Breast epithelium (tissue), 3 donors: ENCODE data around the gene SDR9C7.

Experiments used
- POLR2A ChIP-seq: fragments of 450-650 bp; IDR thresholded peaks from one replicate; pipeline ENCODE4 v1.6.1; 2016; ENCODE audit warnings: antibody characterized with exemption, mild to moderate bottlenecking, moderate library complexity
- POLR2AphosphoS5 ChIP-seq, 3 donors: sonication (generic); formaldehyde crosslinking; IDR thresholded peaks; one replicate each; pipeline ENCODE4 v1.6.1; 2017; ENCODE audit warnings: antibody characterized with exemption in 3 of 3
- TF ChIP-seq, protein P1 (sequence below), 3 donors: fragments of 450-650 bp; IDR thresholded peaks; one replicate each; pipeline ENCODE4 v1.5.1; 2016 to 2017; ENCODE audit warnings: antibody characterized with exemption in 3 of 3, mild to moderate bottlenecking in 3 of 3, moderate library complexity in 3 of 3

DNA sequence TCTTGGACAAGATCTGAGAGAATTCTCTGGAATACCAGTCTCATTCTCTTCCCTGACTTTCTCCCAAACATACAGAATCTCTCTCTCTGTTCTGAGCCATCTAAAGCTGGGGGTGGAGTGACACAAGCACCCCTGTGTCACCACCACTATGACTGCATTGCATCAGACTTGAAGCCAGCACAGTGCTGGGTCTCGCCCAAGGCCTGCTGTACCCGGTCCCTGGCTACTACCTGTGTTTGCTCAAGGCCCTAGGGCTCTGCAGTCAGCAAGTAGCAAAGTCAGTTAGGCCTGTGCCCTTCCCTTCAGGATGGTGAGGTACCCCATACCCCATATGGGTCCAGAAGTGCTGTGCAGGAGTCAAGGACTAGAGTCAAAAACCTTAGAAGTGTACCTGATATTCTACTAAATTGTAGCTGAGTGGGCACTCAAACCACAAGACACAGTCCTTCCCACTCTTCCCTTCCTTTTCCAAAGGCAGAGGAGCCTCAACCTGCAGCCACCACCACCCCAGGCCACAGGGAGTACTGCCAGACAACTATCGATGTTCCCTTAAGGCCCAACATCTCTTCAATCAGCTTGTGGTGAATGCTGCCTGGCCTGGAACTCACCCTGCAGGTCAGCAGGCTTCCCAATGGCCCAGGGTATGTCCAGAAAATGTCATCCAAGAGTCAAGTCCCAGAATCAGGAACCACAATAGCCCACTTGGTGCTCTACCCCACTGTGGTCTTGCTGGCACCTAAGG lies 44.4 kb upstream of the SDR9C7 start:
- TF ChIP-seq POLR2A (no peak), POLR2AphosphoS5 (IDR thresholded peaks at IDR 0.05) (no peak)
- TF ChIP-seq, protein P1, sequence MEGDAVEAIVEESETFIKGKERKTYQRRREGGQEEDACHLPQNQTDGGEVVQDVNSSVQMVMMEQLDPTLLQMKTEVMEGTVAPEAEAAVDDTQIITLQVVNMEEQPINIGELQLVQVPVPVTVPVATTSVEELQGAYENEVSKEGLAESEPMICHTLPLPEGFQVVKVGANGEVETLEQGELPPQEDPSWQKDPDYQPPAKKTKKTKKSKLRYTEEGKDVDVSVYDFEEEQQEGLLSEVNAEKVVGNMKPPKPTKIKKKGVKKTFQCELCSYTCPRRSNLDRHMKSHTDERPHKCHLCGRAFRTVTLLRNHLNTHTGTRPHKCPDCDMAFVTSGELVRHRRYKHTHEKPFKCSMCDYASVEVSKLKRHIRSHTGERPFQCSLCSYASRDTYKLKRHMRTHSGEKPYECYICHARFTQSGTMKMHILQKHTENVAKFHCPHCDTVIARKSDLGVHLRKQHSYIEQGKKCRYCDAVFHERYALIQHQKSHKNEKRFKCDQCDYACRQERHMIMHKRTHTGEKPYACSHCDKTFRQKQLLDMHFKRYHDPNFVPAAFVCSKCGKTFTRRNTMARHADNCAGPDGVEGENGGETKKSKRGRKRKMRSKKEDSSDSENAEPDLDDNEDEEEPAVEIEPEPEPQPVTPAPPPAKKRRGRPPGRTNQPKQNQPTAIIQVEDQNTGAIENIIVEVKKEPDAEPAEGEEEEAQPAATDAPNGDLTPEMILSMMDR (IDR thresholded peaks at IDR 0.05), result no peak
